Middle frontal gyrus (tissue), 1 donor: ENCODE results near the gene GPR35.

Experiments used
- DNase-seq: peaks from one replicate; pipeline ENCODE4 v3.0.0-alpha.2; 2015; ENCODE audit warnings: low spot score; ENCODE audit errors: extremely low spot score

The GPR35 gene

DNA sequence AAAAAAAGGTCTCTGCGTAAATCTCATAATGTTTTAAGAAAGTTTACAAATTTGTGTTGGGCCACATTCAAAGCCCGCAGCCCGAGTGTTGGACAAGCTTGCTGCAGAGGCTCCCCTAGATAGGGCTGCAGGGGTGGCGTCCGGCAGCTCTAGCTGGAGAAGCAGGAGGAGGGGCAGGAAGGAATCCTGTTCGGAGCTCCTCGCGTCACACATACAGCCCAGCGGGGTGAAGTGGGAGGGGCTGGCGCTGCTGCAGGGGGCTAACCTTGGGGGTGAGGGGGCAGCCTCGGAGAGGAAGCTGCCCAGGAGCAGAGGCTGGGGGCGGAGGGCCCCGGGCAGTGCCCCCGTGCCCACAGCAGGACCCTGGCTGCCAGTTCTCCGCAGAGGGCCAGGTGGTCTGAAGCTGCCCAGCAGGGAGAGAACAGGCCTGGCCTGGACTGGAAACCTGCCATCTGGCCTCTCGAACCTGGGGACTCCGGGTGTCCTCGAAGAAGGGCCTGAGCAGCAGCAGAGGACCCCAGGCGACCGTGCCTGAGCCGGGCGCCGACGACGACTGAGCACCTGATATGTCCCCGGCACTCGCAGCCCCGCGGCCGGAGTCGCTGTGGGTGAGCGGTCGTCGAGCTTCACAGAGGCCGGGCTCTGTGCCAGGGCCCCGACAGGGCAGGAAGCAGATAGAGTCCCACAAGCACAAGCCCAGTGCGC is 2.6 kb upstream of the GPR35 start:
- DNase-seq, result no peak

DNA sequence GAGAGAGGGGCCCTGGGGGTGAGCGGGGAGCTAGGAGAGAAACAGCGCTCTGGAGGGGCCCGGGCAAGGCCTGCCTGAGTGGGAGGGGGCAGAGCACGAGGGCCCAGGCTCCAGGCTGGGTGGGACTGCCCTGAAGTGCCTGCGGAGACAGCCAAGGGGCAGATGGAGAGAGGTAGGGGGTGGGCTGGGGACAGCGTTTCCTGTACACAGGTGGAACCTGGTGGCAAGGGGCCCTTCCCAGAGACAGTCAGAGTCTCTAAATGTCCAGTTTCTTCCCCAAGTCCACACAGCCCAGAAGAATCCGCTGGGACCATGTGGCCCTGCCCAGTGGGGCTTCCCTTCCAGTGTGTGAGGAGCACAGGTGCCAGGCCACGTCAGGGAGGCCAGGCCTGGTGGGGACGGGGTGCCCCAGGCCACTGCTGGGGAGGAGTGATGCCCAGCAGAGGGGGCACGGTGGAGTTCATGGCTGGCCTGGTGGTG is 1.7 kb upstream of the GPR35 start:
- DNase-seq, result no peak

DNA sequence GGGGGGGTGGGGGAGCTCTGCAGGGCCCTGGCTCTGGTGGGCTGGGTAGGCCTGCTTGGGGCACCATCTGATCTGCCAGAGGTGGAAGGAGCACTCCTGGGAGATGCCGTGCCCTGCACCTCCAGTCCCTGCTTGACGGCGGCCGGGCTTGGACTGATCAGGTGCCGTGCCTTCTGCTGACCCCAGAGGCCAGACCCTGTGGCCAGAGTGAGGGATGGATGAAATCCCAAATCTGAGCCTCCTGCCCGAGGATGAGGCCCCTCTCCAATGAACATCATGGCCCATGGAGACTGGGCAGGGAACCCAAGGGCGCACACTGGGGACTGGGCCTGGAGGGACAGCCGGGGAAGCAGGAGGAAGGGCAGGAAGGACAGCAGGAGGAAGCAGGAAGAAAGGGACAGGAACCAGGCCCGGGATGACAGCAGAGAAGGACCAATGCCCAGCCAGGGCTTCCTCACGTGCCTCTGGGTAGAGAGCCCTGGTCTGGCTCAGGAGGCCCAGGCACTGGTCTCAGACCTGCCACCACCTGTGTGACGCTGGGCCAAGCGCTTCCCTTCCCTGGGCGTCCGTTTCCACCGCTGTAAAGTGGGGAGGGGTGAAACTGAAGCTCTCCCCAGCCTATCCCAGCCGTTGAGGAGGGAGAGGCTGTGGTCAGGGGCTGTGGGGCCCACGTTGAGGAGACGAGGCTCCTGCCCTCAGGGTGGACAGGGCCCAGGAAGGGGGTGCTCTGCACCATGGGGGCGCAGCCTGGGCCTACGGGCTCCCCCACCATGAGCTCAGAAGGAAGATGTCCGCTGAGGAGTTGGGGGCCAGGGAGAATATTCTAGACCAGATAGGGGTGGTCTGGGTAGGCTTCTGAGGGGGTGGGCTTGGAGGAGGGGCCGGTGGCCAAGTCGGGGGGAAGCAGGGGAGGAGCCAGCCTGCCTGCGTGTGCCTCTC is 1.0 kb upstream of the GPR35 start:
- no peak for DNase-seq

DNA sequence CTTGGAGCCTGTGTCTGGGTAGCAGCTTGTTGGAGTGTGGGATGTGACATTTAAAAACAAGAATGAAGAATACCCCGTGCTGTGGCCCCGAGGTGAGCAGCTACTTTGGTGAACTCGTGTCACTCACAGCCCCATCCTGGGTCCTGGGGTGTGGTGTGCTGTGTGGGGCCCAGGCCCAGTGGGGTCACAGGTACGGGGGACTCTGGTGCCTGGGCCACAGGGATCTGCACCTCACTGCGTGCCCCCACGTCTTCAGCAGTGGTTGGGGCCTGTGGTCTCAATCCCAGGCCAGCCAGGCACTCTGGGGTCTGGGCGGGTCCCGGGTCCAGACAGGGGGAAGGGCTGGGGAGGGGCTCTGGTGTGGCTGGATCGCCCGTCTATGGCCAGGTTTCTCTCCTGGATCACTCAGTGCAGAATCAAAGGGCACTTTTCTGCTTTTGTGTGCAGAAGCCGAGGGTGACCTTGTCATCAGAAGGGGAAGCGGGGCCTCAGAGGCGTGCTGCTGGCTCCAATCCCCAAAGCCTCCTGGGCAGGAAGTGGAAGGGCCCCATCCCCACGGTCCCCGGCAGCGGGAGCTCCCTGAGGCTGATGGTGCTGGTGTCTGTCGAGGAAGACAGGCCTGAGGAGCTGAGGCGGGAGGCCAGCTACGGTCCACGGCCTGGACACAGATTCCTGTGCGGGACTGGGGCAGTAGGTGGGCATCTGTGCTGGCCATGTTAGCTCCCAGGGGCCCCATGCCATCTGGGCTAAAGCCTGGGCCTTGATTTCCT is 1.4 kb downstream of the GPR35 start:
- no peak for DNase-seq

DNA sequence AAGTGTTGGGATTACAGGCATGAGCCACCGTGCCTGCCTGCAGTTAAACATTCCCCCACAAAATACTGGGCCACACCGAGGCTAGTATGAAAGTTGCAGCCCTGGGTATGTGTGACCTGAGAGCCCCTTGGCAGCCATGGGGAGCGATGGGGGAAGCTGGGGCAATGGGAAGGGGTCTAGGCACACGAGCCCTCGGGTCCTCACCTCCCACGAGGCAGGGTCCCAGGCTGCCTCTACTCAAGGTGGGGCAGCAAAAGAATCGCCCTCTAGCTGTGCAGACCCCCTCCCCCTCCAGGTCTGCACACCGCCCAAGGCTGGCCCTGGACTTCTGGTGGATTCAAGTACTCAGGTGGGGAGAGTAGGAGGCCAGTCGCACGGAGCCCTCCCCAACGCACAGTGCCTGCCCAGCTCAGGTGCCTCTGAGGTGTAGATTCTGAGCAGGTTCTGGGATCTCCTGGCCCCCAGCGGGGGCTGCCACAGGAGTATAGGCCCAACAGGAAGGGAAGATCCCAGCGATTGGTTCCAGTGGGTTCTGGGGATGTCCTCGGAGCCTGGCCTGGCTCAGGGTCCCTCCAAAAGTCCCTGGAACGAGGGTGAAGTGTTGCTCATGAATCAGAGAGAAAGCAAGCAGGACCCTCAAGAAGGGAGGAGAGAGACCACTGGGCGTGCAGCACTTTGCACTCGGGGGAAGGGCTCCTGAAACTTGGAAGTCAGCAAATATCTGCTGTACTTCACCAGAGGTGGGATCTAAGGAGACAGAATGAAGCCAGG is 2.6 kb downstream of the GPR35 start:
- DNase-seq, result no peak

DNA sequence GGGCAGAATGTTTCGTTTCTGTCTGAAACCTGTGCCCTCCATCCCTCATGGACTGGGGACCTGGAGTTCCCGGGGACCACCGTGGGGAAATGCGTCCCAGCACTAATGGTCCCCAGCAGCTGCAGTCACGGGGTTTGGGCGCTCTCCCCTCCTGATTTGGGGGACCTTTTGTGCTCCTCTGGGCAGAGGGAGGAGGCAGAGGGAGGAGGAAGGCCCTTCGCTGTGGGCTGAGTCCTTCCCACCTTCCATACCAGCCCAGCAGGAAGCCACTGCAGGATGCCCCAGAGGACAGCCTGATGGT is 3.2 kb downstream of the GPR35 start:
- DNase-seq, result no peak

DNA sequence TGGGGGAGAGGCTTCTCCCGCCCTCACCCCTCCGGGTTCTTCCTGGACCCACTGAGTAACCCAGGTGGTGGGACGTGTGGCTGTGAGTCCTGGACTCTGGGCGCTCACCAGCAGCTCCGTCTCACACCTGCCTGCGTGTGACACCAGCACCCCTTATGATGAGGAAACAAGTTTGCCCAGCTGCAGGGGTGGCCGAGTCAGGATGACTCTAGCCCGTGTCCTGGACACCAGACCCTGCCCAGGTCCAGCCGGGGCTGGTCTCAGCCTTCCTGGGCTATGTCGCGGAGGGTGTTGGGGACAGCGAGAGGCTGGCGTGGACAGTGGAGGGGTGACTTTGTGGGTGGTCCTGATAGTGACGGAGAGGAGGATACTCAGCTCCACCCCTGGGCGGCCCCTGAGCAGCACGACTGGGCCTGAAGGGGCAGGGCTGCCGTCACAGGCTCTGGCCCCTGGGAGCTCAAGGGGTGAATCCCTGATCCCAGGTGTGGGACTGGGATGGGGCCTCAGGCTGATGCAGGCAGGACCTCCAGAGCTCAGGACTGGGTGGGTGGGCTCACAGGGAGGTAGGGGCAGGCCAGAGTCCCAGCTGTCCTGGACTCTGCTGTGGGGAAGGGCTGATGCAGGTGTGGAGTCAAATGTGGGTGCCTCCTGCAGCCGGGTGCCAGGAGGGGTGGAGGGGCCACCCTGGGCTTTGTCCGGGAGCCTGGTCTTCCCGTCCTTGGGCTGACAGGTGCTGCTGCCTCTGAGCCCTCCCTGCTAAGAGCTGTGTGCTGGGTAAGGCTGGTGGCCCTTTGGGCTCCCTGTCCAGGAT is 3.7 kb downstream of the GPR35 start:
- no peak for DNase-seq

DNA sequence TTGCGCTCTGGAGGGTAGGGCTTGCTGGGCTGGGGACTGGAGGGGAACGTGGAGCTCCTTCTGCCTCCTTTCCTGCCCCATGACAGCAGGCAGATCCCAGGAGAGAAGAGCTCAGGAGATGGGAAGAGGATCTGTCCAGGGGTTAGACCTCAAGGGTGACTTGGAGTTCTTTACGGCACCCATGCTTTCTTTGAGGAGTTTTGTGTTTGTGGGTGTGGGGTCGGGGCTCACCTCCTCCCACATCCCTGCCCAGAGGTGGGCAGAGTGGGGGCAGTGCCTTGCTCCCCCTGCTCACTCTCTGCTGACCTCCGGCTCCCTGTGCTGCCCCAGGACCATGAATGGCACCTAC is 4.3 kb downstream of the GPR35 start:
- no peak for DNase-seq

DNA sequence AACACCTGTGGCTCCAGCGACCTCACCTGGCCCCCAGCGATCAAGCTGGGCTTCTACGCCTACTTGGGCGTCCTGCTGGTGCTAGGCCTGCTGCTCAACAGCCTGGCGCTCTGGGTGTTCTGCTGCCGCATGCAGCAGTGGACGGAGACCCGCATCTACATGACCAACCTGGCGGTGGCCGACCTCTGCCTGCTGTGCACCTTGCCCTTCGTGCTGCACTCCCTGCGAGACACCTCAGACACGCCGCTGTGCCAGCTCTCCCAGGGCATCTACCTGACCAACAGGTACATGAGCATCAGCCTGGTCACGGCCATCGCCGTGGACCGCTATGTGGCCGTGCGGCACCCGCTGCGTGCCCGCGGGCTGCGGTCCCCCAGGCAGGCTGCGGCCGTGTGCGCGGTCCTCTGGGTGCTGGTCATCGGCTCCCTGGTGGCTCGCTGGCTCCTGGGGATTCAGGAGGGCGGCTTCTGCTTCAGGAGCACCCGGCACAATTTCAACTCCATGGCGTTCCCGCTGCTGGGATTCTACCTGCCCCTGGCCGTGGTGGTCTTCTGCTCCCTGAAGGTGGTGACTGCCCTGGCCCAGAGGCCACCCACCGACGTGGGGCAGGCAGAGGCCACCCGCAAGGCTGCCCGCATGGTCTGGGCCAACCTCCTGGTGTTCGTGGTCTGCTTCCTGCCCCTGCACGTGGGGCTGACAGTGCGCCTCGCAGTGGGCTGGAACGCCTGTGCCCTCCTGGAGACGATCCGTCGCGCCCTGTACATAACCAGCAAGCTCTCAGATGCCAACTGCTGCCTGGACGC is 4.9 kb downstream of the GPR35 start:
- no peak for DNase-seq

DNA sequence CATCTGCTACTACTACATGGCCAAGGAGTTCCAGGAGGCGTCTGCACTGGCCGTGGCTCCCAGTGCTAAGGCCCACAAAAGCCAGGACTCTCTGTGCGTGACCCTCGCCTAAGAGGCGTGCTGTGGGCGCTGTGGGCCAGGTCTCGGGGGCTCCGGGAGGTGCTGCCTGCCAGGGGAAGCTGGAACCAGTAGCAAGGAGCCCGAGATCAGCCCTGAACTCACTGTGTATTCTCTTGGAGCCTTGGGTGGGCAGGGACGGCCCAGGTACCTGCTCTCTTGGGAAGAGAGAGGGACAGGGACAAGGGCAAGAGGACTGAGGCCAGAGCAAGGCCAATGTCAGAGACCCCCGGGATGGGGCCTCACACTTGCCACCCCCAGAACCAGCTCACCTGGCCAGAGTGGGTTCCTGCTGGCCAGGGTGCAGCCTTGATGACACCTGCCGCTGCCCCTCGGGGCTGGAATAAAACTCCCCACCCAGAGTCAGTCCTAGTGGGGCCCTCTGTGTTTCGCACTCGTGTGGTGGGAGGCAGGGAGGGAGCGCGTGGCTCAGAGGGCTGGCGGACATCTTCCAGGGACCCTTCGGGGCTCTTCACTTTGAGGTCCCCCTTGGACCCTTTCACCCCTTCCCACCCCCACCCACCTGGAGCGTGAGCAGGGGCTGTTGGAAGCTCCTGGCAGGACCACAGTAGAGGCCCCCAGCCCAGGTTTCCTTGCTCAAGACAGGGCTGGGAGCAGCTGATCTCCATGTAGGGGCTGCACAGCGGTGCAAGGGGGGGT is 5.7 kb downstream of the GPR35 start:
- no peak for DNase-seq

DNA sequence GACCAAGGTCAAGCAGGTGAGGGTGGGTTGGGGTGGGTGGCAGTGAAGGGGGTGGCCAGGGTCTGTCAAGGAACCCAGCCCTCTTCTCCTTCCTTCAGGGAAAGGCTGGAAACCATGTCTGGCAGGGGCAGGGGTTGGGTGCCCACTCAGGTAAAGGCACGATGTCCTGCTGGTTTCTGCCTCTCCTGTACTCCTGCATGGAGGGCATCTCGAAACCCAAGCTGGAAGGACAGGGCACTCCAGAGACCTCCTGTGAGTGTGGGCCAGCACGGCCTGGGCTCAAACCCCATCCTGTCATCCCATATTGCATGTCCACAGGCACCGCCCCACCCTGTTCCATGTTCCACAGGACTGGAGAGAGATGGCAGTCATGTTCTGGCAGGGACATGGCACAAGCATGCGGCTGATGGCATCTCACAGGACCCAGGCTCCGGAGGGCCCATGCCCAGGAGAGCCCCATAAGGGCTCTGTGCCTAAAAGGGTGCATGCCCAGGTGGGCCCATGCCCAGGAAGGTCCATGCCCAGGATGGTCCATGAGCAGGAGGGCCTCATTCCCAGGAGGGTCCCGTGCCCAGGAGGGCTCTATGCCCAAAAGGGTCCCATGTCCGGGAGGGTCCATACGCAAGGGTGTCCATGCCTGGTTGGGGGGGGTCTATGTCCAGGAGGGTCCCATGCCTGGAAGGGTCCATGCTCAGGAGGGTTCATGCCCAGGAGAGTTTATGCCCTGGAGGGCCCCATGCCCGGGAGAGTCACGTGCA is 6.4 kb downstream of the GPR35 start:
- DNase-seq, result no peak

DNA sequence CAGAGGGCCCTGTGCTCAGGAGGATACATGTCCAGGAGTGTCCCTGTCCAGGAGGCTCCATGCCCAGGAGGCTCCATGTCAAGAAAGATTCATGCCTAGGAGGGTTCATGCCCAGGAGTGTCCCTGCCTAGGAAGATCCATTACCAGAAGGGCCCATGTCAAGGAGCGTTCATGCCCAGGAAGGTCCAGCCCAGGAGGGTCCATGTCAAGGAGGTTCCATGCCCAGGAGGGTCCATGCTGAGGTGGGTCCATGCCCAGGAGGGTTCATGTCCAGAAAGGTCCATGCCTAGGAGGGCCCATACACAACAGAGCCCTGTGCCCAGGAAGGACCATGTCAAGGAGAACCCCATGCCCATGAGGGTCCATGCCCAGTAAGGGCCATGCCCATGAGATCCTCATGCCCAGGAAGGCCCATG is 7.0 kb downstream of the GPR35 start:
- no peak for DNase-seq

DNA sequence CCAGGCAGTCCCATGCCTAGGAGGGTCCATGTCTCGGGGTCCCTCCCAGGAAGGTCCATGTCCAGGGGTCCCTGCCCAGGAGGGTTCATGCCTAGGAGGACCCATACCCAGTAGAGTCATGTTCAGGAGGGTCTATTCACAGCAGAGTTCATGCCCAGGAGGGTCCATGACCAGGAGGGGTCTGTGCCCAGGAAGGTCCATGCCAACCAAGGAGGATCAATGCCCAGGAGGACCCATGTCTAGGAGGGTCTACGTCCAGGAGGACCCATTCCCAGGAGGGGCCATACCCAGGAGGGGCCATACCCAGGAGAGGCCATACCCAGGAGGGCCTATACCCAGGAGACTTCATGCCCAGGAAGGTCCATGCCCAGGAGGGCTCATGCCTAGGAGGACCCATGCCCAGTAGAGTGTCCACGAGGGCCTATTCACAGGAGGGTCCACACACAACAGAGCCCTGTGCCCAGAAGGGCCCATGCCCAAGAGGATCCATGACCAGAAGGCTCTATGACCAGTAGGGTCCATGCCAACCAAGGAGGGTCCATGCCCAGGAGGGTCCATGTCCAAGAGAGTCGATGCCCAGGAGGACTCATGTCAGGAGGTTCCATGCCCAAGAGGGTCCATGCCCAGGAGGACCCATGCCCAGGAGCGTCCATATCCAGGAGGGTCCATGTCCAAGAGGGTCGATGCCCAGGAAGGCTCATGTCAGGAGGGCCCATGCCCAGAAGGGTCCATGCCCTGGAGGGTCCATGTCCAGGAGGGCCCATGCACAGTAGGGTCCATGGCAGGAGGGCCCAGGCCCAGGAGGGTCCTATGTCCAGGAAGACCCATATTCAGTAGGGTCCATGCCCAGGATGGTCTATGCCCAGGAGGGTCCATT is 10.1 kb downstream of the GPR35 start:
- DNase-seq, result no peak

DNA sequence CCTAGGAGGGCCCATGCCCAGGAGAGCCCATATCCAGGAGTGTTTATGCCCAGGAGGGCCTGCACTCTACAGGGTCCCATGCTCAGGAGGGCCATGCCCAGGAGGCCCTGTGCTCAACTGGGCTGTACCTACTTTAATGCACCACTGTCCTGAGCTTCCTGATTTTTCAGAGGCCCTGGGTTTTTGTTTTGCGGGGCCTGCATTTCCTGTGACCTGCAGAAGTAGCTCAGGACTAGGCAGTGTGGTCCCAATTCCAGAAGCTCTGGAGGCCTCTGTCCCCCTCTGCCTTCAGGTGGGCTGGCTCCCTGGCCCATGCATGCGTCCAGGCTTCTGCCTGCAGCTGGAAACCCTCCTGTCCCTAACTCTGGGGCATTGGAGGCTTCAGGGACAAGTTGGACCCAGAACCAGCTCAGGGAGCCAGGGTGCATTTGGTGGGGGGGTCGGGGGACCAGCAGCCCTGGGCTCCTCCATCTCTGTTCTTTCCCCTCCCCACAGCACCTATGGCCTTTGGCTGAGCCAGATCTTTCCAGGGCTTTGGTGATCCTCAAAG is 10.8 kb downstream of the GPR35 start:
- DNase-seq, result no peak

DNA sequence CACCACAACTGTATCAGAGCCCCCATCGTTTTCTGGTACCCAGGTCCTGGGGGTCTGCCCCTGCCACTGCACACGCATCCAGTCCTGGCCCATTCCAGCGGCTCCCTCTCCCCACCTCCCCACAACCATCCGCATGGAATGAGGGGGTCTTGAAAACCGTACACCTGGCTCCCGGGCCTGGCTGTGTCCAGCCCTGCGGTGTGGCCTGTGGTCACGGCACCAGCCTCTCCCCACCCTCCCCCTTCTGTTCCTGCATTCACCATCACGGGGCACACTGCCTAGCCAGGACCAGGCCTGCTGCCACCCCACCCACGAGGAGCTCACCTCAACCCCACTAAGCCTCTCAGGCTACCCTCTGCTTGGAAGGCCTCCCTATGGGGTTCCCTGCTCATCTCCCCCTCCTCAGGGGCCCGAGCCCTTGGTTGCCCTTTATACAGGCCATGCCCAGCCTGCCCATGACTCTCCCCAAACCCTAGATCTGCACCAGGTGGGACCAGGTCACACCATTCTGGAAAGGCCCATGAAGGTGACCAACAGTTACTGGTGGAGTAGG is 11.4 kb downstream of the GPR35 start:
- no peak for DNase-seq

DNA sequence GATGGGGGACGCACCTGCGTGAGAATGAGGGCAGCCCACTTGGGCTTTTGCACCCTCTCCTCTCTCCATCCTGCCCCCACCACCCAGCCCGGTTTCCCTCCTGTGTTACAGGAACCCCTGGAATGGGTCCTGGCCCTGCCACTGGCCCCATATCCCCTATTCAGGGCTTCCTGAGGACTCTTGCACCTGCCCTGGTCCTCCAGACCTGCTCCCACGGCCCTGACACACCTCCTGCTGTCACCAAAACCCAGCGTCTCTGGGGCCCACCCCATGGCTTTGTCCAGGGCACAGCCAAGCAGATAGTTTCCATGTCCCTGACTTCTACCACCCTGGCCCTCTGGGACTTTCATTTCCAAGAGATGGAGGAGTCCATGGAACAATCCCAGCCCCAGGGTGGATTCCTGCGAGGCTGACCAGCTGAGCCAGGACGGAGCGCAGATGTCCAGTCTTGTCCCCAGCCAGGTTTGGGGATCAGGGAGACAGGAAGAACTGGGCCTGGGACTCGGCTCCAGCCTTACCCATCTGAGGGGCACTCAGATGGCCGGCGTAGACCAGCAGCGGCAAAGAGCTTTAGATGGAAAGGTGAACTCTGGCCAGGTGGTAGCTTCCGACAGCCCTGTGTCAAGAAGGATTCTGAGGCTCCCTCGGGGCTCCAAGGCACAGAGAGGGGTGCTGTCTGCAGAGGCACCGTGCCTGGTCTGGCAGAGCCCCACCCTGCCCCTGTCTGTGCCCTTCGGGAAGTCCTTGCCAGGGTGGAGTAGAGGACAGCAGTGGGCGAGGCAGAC is 12.0 kb downstream of the GPR35 start:
- no peak for DNase-seq
